Muscle of leg (tissue), 16 donors: ENCODE results near the gene MED19. TPM values are rescaled to one million over a fixed set of nuclear protein-coding genes. Genes with fewer than 3 reads are reported as not detected.

ENCODE experiments used
- DNase-seq: peaks from one replicate; pipeline ENCODE4 v3.0.0; 2013
- H3K27ac ChIP-seq: one replicate; pipeline ENCODE4 v1.5.1; 2013; ENCODE audit warnings: mild to moderate bottlenecking, low read length, control low read depth
- H3K27me3 ChIP-seq: one replicate; pipeline ENCODE4 v1.6.1; 2013; ENCODE audit warnings: low read length; ENCODE audit not compliant: control insufficient read depth, insufficient read depth
- H3K36me3 ChIP-seq: one replicate; pipeline ENCODE4 v1.6.1; 2013; ENCODE audit warnings: low read length; ENCODE audit not compliant: control insufficient read depth, insufficient read depth
- H3K4me1 ChIP-seq: one replicate; pipeline ENCODE4 v1.6.1; 2013; ENCODE audit warnings: low read length; ENCODE audit not compliant: control insufficient read depth, insufficient read depth
- H3K4me3 ChIP-seq: one replicate; pipeline ENCODE4 v1.5.1; 2013; ENCODE audit warnings: low read length, control low read depth
- H3K9me3 ChIP-seq: replicated peaks from 2 replicates; pipeline ENCODE4 v1.6.1; 2013; ENCODE audit warnings: low read depth, low read length; ENCODE audit not compliant: control insufficient read depth
- WGBS: methylation state at CpG from one replicate; pipeline ENCODE4 v1.1.5; 2013; ENCODE audit warnings: missing lambda C conversion rate; ENCODE audit not compliant: insufficient coverage; 5-methylcytosine and 5-hydroxymethylcytosine counted together
- long read RNA-seq, 11 donors: transcript quantifications; one replicate each; lab custom pipeline, GENCODE V29; 2026
- polyA plus RNA-seq, 8 donors: library from polyadenylated mRNA; unstranded; fragments of 120-200 nt; gene quantifications; one replicate each; pipeline versions ENCODE4 v1.2.1 to v1.2.3, GENCODE V29; 2013; ENCODE audit warnings: inconsistent platforms in 1 of 8, low replicate concordance in 1 of 8; ENCODE audit not compliant: insufficient read length in 8 of 8, insufficient read depth in 1 of 8
- total RNA-seq: library from RNA; stranded (reverse); fragments of 120-200 nt; gene quantifications from one replicate; pipeline ENCODE4 v1.2.4, GENCODE V29; 2013

The MED19 gene, protein sequence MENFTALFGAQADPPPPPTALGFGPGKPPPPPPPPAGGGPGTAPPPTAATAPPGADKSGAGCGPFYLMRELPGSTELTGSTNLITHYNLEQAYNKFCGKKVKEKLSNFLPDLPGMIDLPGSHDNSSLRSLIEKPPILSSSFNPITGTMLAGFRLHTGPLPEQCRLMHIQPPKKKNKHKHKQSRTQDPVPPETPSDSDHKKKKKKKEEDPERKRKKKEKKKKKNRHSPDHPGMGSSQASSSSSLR
- total RNA-seq = 18.9 TPM
- 10 to 100 TPM; 11.3 to 16.3 (median 14.0) TPM for polyA plus RNA-seq
- long read RNA-seq, donor 1, partial matches to known transcripts = 0 of 3 reads
- long read RNA-seq, donor 1, other reads (novel, unspliced or antisense) = 0 of 3 reads
- long read RNA-seq, donor 2, partial matches to known transcripts = 0 of 1 reads
- long read RNA-seq, donor 2, other reads (novel, unspliced or antisense) = 0 of 1 reads
- long read RNA-seq, donor 3, transcript MED19-202 (5 exons, 1,203 nt) = major isoform, 11 of 11 reads
- long read RNA-seq, donor 3, partial matches to known transcripts = 0 of 11 reads
- long read RNA-seq, donor 3, other reads (novel, unspliced or antisense) = 0 of 11 reads
- long read RNA-seq, donor 4, transcript MED19-202 (5 exons, 1,203 nt) = major isoform, 5 of 16 reads
- long read RNA-seq, donor 4, partial matches to known transcripts = 7 of 16 reads
- long read RNA-seq, donor 4, other reads (novel, unspliced or antisense) = 0 of 16 reads
- long read RNA-seq, donor 5, transcript MED19-202 (5 exons, 1,203 nt) = major isoform, 20 of 33 reads
- long read RNA-seq, donor 5, partial matches to known transcripts = 11 of 33 reads
- long read RNA-seq, donor 5, other reads (novel, unspliced or antisense) = 0 of 33 reads
- long read RNA-seq, donor 6, transcript MED19-202 (5 exons, 1,203 nt) = major isoform, 21 of 40 reads
- long read RNA-seq, donor 6, partial matches to known transcripts = 17 of 40 reads
- long read RNA-seq, donor 6, other reads (novel, unspliced or antisense) = 0 of 40 reads
- long read RNA-seq, donor 7, transcript MED19-202 (5 exons, 1,203 nt) = major isoform, 10 of 19 reads
- long read RNA-seq, donor 7, partial matches to known transcripts = 7 of 19 reads
- long read RNA-seq, donor 7, other reads (novel, unspliced or antisense) = 0 of 19 reads
- long read RNA-seq, donor 8, partial matches to known transcripts = 0 of 1 reads
- long read RNA-seq, donor 8, other reads (novel, unspliced or antisense) = 0 of 1 reads
- long read RNA-seq, donor 9, partial matches to known transcripts = 5 of 8 reads
- long read RNA-seq, donor 9, other reads (novel, unspliced or antisense) = 0 of 8 reads
- long read RNA-seq, donor 10, transcript MED19-202 (5 exons, 1,203 nt) = major isoform, 5 of 16 reads
- long read RNA-seq, donor 10, partial matches to known transcripts = 8 of 16 reads
- long read RNA-seq, donor 10, other reads (novel, unspliced or antisense) = 0 of 16 reads
- long read RNA-seq, donor 11, transcript MED19-202 (5 exons, 1,203 nt) = major isoform, 8 of 19 reads
- long read RNA-seq, donor 11, partial matches to known transcripts = 7 of 19 reads
- long read RNA-seq, donor 11, other reads (novel, unspliced or antisense) = 0 of 19 reads

DNA sequence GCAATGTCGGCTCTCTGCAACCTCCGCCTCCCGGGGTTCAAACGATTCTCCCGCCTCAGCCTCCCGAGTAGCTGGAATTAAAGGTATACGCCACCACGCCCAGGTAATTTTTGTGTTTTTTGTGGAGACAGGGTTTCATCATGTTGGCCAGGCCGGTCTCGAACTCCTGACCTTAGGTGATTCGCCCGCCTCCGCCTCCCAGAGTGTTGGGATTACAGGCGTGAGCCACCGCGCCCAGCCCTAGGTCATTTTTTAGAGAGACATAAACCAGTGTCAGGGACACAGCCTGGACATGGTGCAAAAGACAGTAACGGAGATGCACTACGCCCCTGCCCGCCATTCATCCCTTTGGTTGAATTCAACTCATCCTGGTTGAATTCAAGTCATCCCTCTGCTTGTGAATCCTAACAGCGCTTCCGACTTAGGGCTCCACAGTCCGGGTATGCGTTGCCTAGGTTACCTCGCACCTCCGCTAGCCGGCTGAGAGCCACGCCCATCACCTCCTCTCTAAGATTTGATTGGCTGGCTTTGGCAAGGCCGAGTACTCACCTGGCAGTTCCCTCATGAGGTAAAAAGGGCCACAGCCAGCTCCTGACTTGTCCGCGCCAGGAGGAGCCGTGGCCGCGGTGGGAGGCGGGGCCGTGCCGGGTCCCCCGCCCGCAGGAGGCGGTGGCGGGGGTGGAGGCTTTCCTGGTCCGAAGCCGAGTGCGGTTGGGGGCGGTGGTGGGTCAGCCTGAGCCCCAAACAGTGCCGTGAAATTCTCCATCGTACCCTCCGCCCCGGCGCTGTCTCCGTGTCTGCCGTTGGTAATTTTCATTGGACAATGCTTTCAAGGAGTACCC lies at the start of gene MED19:
TSS of gene MED19 (minus strand) at position 802 of the 842 bp plus-strand sequence. CDS start at position 766, 36 bp downstream.
- Histone ChIP-seq H3K4me3 (peak within 1 kb of the TSS; percentile 96), H3K9me3 (no peaks in the 10 kb centered on the region), H3K27ac (peak within 1 kb of the TSS; percentile 85), H3K4me1 (peaks cover 16% of the 10 kb centered on the region), H3K27me3 (no peaks in the 10 kb centered on the region), H3K36me3 (peaks cover 4% of the 10 kb centered on the region)
- DNase-seq = no peak
- WGBS = 9% methylated on average over 49 of the region's 51 CpGs

DNA sequence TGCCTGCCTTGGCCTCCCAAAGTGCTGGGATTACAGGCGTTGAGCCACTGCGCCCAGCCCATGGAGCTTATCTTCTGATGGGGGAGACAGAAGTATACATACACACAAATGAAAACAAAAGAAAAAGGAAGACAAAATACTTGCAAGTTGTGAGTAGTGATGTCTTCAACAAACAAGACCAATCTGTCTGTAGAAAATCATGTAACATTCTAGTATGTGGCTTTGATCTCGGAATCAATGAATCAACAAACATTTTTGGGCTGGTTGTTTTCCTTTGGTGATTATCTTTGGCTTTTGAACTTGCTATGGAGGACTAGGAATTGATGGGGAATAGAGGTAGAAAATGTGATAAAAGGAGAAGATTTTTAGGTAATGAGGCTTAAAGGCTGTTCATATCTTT lies 46.2 kb upstream of the MED19 start:
- Histone ChIP-seq H3K27me3 (no peaks in the 10 kb centered on the region), H3K4me1 (peaks cover 4% of the 10 kb centered on the region), H3K36me3 (no peaks in the 10 kb centered on the region), H3K9me3 (no peaks in the 10 kb centered on the region), H3K27ac (no peak overlapping the region), H3K4me3 (no peak overlapping the region)
- WGBS = no CpG with 5 or more reads among the region's 3 CpGs
- DNase-seq = no peak

DNA sequence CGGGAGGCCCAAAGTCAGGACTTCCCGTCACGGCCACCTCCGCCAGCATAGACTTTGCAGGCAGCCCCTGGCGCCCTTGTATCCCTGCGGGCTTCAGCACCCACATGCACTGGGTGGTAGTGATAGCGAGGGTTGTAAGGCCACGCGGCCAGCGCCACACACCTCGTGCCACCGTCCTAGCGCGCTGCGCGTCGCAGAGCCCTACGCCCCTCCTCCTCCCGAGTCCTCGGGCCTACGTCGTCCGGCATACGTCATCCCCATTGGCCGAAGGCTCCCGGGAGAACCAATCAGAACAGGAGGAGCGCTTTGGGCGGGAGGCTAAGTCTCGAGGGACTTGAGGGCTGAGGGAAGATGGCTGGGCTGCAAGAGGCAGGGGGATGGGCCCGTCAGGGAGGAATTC lies 40.9 kb upstream of the MED19 start:
- WGBS = 94% methylated on average over 29 of the region's 30 CpGs
- no peak overlapping the region for H3K27ac ChIP-seq

DNA sequence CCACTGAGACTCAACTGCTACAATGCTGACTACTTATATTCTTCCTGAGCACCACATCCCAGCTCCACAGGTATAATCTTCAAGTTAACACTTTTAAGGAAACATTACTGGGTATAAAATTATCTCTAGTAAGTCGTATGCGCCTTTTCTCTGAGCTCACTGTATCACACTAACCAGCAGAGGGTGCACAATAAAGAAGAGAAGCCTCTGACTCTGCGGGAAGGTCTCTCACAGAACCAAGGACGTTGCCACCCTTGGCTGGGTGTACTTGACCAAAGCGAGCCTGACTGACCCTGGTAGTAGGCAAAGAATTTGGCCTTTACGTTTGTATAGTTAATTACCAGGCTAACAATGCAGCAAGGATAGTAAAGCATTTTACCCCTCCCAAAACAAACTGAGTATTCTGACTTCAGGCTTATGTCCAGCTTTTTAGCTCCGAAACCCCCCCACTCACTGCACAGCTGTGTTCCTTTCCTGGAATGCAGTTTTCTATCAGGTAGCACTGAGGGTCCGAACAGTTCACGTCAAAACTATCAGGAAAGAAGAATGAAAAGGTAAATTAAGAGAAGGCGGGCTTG lies 39.8 kb upstream of the MED19 start, which contains the start of gene BTBD18:
TSS of gene BTBD18 (minus strand) at position 144 of the 578 bp plus-strand sequence. CDS start 631 bp downstream, outside the sequence.
- peak; percentile 42 for DNase-seq
- Histone ChIP-seq H3K27me3 (no peaks in the 10 kb centered on the region), H3K36me3 (peaks cover 5% of the 10 kb centered on the region), H3K4me3 (no peak within 1 kb of the TSS), H3K27ac (no peak within 1 kb of the TSS), H3K4me1 (no peaks in the 10 kb centered on the region), H3K9me3 (no peaks in the 10 kb centered on the region)
- 89% methylated on average over 3 of the region's 10 CpGs for whole genome bisulfite sequencing

More for the DNA sequence above, 40.9 kb upstream of the MED19 start:
- Histone ChIP-seq H3K36me3 (no peaks in the 10 kb centered on the region), H3K4me1 (no peaks in the 10 kb centered on the region), H3K27me3 (no peaks in the 10 kb centered on the region), H3K9me3 (no peaks in the 10 kb centered on the region), H3K4me3 (no peak overlapping the region)
- no peak for DNase-seq

DNA sequence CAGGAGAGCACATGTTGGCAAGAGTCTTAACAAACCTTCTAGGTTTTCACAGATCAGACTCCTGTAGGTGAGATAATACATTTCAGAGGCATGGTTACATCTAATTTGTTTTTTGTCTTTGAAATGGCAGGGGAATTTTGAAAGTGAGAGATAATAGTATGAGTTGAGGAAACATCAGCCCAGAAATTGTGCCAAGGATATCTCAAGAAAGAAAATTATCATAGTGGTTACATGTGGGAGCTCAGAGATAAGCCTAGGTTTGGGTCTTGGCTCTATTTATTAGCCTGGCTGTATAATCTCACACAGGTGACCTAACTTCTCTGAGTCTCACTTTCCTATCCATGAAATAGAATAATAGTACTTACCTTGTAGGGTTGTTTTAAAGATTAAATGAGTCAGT lies 39.2 kb upstream of the MED19 start:
- Histone ChIP-seq H3K9me3 (no peaks in the 10 kb centered on the region), H3K4me3 (no peak overlapping the region), H3K36me3 (peaks cover 5% of the 10 kb centered on the region), H3K27me3 (no peaks in the 10 kb centered on the region), H3K4me1 (no peaks in the 10 kb centered on the region), H3K27ac (no peak overlapping the region)
- DNase-seq = no peak

DNA sequence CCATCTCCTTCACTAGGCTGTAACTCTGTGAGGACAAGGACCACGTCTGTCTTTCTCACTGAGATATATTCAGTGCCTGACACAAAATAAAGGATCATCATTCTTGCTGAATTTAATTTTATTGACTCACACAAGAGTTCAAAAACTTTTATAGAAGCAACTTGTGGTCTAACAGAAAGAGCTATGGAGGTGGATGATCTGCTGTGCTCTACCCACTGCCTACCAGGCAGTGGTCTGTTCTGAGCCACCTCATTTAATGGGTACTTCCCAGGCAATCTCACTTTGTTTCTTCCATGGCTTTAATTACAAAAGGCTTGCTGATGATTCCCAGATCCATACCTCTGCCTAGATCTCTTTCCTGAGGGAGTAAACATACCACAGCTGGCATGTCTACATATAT lies 34.9 kb upstream of the MED19 start:
- no peaks in the 10 kb centered on the region for H3K27me3 ChIP-seq
- peaks cover 8% of the 10 kb centered on the region for H3K4me1 ChIP-seq
- DNase-seq = no peak
- peaks cover 40% of the 10 kb centered on the region for H3K36me3 ChIP-seq
- WGBS = no CpG with 5 or more reads among the region's 1 CpG
- H3K4me3 ChIP-seq = no peak overlapping the region
- no peak overlapping the region for H3K27ac ChIP-seq
- no peaks in the 10 kb centered on the region for H3K9me3 ChIP-seq

DNA sequence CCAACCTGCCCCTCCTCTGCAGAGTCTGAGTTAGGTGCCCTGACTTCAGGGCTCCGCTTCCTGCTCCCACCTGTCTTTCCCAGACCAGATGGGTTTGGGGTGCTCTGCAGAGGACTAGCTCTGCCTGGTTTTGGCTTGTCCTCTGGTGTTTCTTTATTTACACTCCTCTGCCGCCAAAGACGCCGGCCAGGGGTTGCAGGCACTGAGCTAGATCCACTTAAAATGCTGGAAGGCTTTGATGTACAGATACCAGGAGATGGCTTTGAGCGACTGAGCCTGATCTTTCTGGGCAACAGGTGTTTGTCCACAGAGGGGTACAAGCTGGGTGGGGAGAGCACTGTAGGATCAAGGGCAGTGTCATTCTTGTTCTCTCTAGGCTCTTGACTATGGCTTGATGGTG lies 33.2 kb upstream of the MED19 start:
- Histone ChIP-seq H3K36me3 (peaks cover 40% of the 10 kb centered on the region), H3K27ac (no peak overlapping the region), H3K27me3 (no peaks in the 10 kb centered on the region)

DNA sequence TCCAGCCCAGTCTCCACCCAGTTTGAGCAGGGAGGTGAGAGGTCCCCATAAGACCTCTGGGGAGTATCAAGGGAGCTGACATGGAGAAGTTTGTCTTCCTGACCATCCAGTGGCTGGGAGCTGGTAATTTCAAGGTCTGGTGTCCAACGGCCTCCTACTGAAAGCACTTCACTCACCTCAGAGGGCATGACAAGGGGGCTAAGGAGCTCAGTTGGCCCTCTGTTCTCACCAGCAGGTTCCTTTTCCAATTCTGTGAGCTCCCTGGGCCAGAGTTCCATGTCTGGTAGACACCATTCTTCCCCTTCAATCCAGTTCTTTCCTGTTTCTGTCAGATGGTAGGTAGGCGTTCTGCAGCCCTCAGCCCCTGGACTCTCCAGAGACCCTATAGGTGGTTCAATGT lies 32.3 kb upstream of the MED19 start:
- no peak for DNase-seq
- Histone ChIP-seq H3K4me3 (no peak overlapping the region), H3K4me1 (peaks cover 14% of the 10 kb centered on the region), H3K27me3 (no peaks in the 10 kb centered on the region), H3K36me3 (peaks cover 47% of the 10 kb centered on the region), H3K9me3 (no peaks in the 10 kb centered on the region), H3K27ac (no peak overlapping the region)
- WGBS = 85% methylated on average over 2 of the region's 2 CpGs

More for the DNA sequence above, 33.2 kb upstream of the MED19 start:
- peaks cover 14% of the 10 kb centered on the region for H3K4me1 ChIP-seq
- no peak overlapping the region for H3K4me3 ChIP-seq
- no peaks in the 10 kb centered on the region for H3K9me3 ChIP-seq
- 86% methylated on average over 1 of the region's 5 CpGs for WGBS
- DNase-seq = no peak
